ENCODE data around the gene LSM4. TPM values are rescaled to one million over a fixed set of nuclear protein-coding genes. Genes with fewer than 3 reads are reported as not detected.
A peak's percentile ranks its signal among the peaks of the same experiment; 100 is the strongest.

The LSM4 gene
- total and polyA plus RNA-seq, 2 of the 13 experiments (the other 11 are each of a cell fraction or from before 2014, with no cell fraction given) = 65.8 to 166 TPM

GRCh38 chr19:18322759-18323460 is at the start of gene LSM4 (continued):
- TF ChIP-seq ZBTB40 (IDR thresholded peaks at IDR 0.05) (no peak), ZBTB40 (CRISPR knock-in tag; IDR thresholded peaks at IDR 0.05) (peak; percentile 59; the same call in 1 of the 2 replicates), ZNF639 (CRISPR knock-in tag; conservative IDR thresholded peaks at IDR 0.05) (peak; percentile 92), ZNF101 (CRISPR knock-in tag; IDR thresholded peaks at IDR 0.05; ENCODE audit: borderline replicate concordance, low read depth) (no peak), ZNF552 (CRISPR knock-in tag; IDR thresholded peaks at IDR 0.05; ENCODE audit: borderline replicate concordance) (no peak), HMGXB3 (CRISPR knock-in tag; IDR thresholded peaks at IDR 0.05; ENCODE audit: borderline replicate concordance) (peak; percentile 67; the same call in 1 of the 2 replicates)
- TF ChIP-seq, protein P1, sequence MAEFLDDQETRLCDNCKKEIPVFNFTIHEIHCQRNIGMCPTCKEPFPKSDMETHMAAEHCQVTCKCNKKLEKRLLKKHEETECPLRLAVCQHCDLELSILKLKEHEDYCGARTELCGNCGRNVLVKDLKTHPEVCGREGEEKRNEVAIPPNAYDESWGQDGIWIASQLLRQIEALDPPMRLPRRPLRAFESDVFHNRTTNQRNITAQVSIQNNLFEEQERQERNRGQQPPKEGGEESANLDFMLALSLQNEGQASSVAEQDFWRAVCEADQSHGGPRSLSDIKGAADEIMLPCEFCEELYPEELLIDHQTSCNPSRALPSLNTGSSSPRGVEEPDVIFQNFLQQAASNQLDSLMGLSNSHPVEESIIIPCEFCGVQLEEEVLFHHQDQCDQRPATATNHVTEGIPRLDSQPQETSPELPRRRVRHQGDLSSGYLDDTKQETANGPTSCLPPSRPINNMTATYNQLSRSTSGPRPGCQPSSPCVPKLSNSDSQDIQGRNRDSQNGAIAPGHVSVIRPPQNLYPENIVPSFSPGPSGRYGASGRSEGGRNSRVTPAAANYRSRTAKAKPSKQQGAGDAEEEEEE (CRISPR knock-in tag; IDR thresholded peaks at IDR 0.05; ENCODE audit: borderline replicate concordance) = no peak
- TF ChIP-seq, protein P2, sequence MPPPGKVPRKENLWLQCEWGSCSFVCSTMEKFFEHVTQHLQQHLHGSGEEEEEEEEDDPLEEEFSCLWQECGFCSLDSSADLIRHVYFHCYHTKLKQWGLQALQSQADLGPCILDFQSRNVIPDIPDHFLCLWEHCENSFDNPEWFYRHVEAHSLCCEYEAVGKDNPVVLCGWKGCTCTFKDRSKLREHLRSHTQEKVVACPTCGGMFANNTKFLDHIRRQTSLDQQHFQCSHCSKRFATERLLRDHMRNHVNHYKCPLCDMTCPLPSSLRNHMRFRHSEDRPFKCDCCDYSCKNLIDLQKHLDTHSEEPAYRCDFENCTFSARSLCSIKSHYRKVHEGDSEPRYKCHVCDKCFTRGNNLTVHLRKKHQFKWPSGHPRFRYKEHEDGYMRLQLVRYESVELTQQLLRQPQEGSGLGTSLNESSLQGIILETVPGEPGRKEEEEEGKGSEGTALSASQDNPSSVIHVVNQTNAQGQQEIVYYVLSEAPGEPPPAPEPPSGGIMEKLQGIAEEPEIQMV (CRISPR knock-in tag; IDR thresholded peaks at IDR 0.05; ENCODE audit: low read depth) = no peak
